GM12891 (cell line): ENCODE measurements around the gene ATP11A.

Experiments used
- DNase-seq: peaks from one replicate; pipeline ENCODE4 v3.0.0; 2011; ENCODE audit warnings: low spot score; ENCODE audit not compliant: insufficient read length
- FAIRE-seq: peaks from 2 replicates; lab custom pipeline; 2011; peaks lifted over from hg19 to GRCh38; lab: Jason Lieb, UNC
- PAX5 ChIP-seq: IDR thresholded peaks from 2 replicates; pipeline ENCODE4 v1.6.1; 2011; ENCODE audit warnings: low read length, moderate library complexity, mild to moderate bottlenecking; ENCODE audit not compliant: insufficient read depth, severe bottlenecking
- POLR2A ChIP-seq: IDR thresholded peaks from 2 replicates; pipeline ENCODE4 v1.6.1; 2011; ENCODE audit warnings: low read depth, low read length, control low read depth
- POLR2AphosphoS5 ChIP-seq: IDR thresholded peaks from 2 replicates; pipeline ENCODE4 v1.6.1; 2011; ENCODE audit warnings: low read depth, low read length, control low read depth
- POU2F2 ChIP-seq: IDR thresholded peaks from 2 replicates; pipeline ENCODE4 v1.6.1; 2011; ENCODE audit warnings: low read depth, mild to moderate bottlenecking, control low read depth, low read length, moderate library complexity
- SPI1 ChIP-seq: IDR thresholded peaks from 2 replicates; pipeline ENCODE4 v1.6.1; 2011; ENCODE audit warnings: low read depth, low read length, control low read depth
- TAF1 ChIP-seq: IDR thresholded peaks from 2 replicates; pipeline ENCODE4 v1.6.1; 2011; ENCODE audit warnings: low read depth, low read length, control low read depth

Gene ATP11A

DNA sequence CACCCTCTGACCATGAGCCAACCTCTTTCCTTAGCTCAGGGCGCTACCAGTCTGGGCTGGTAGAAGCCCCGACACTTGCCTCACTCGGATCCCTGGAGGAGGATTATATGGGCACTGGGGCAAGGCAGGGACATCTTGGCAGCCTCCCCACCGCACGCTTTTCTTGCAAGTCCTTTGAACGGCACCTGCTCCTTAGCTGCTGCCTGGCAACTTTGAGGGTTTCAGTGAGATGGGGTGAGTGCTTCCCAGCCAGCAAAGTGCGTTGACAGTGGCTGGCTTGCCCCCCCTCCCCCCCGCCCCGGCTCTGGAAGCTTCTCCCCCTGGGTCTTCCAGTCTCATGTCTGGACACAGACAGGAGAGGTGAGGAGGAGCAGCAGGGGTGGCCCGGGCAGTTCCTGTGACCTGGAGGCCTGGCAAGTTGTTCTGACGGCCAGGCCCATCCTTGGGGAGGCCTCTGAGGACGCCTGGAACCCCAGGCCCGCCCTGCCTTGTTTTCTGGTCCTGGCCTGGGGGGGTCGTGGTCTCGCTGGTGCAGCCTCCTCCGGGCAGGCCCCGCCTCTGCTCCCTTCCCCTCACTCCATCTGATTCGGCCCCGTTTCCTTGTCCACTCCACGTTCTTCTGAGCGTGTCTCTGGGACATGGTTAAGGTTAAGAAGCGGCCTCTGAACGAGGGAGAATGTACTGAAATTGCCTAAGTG is 75.2 kb downstream of the ATP11A start:
- FAIRE-seq (no peak), DNase-seq (no peak)
- TF ChIP-seq POLR2AphosphoS5: no peak
- no peak for TF ChIP-seq PAX5
- no peak for TF ChIP-seq SPI1
- TF ChIP-seq POLR2A: no peak
- TF ChIP-seq TAF1: no peak
- TF ChIP-seq POU2F2: no peak

DNA sequence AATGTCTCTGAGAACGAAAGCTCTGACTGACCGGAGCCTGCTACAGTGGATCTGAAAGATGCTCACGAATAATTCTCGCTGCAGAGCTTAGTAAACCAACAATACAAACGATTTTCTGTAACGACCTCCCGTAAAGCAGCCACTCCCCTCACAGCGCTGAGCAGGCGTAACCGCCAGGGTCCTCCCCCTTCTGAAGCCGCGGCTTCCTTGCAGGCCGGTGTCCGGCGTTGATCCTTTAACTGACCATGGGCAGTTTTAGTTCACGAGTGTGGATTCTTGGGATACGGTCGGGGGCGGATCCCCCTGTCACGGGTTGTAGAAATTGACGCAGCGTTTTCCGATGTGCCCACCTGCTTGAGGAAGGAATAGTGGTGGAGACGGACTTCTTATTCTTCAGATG is 75.9 kb downstream of the ATP11A start:
- FAIRE-seq: no peak
- DNase-seq: no peak
- TF ChIP-seq SPI1: no peak
- no peak for TF ChIP-seq POU2F2
- TF ChIP-seq PAX5: no peak
- TF ChIP-seq POLR2AphosphoS5: no peak
- no peak for TF ChIP-seq POLR2A
- no peak for TF ChIP-seq TAF1

DNA sequence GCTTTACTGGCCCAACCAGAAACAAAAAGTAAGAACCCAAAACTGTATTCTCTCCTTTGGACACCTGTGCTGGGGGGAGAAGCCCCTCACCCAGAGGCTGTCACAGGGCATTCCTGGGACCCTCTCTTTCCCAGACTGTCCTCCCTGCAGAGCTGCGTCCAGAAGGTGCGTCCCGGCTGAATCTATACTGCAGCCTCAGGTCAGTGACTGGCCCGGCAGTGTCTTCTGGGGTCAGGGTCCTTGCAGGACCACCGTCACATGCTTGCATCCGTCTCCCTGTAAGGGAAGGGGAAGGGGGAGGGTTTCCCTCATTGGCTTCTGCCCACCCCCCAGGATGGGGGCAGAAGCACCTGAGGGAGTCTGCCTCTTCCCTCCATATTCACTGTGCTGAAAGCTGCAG is 76.5 kb downstream of the ATP11A start:
- DNase-seq: no peak
- FAIRE-seq: no peak
- TF ChIP-seq POLR2A: no peak
- no peak for TF ChIP-seq POU2F2
- no peak for TF ChIP-seq PAX5
- TF ChIP-seq POLR2AphosphoS5: no peak
- no peak for TF ChIP-seq TAF1
- no peak for TF ChIP-seq SPI1

DNA sequence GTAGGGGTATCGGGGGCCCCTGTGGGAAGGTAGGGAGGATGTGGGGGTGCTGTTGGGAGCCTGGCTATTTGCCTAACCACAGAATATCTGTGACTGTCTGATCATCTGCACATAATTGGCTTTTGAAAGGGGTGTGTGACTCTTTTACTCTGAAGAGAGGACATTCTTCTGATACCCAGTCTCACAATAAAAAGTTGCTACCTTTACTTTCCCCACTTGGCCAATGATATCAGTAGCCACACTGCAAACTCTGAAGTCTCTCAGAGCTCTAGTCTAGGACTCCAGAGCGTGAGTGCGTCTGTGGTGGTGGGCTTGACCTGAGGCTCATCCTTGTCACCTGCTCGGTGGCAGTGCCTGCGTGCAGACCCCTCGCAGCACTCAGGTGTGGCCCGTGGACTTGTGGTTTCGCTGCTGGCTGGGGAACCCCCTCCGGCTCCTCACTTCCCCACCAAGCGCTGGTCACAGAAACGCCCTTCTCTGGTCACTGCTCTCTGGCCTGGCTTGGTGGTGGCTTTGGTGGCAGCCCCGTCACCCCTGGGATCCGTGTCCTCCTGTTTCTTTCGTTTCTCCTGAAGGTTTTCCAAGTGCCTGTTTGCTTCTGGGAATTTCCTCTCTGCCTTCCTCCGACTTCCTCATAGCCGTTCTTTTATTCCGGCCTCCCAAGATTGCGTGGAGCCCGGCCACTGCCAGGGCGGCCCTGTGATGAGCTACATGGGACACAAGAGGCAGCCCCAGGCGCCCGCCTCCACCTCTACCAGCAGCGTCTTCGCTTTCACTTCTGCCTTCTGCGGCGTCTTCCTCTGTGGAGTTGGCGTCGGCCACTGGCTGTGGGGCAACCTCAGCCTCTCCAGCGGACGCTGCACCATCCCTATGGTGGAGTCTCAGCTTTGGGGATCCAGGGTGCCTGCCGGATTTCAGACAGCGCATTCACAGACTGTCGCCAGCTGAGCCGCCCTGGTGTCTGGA is 78.0 kb downstream of the ATP11A start:
- FAIRE-seq: peak; percentile 80
- peak; percentile 72 for DNase-seq
- TF ChIP-seq PAX5 (no peak), SPI1 (peak; percentile 95), POLR2AphosphoS5 (no peak)

DNA sequence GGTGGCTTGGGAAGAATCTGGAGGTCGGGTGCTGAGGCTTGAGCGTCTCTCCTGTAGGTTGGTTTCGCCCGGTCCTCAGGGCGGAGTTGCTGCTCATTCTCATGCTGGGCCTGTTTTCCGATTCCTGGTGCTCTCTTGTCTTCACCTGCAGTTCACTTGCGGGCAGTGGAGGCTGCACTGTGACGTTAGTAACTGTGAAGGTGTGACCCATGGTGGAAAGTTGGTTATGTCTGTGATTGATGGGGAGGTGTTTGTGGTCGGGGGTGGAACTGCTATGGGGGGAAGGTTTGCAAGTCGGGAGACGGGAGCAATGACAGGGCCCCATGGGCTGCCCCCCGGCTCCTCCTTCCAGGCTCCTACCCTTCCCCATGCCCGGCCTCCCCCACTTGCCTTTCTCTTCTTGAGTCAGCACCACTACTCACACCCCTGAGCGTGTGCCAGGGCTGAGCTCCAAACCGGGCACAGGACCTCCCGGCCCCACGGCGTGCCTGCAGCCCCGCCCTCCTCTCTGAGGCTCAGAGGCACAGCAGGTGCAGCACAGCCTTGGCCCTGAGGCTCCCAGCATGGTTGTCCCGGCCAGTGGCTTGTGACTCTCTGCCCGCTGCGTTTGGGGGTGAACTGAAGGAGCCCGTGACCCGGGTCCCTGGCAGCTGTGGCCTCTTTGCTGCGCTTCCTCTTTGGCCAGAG is 79.1 kb downstream of the ATP11A start:
- DNase-seq (no peak), FAIRE-seq (peak; percentile 69)
- no peak for TF ChIP-seq TAF1
- no peak for TF ChIP-seq POU2F2
- TF ChIP-seq PAX5: no peak
- TF ChIP-seq POLR2AphosphoS5: no peak
- no peak for TF ChIP-seq POLR2A
- TF ChIP-seq SPI1: no peak

DNA sequence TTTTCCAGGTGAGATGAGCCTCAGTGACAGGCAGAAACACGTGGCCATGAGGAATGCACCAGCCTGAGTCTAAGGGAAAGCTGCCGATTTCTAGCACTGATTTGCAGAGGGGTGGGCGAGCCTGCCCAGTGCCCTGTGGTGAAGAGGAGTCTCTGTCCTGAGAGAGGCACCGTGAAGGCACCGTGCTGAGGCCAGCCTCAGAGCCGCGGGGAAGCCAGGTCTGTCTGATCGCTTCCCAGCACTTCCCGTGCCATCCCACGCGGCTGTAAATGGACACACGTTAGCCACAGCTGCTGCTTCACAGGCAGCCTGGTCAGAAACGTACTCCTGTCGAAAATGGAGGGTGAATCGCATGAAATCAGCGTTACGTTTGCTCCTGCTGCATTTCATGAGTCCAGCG is 79.8 kb downstream of the ATP11A start:
- FAIRE-seq (no peak), DNase-seq (no peak)
- TF ChIP-seq SPI1 (no peak), PAX5 (no peak), POU2F2 (no peak), POLR2A (no peak)

DNA sequence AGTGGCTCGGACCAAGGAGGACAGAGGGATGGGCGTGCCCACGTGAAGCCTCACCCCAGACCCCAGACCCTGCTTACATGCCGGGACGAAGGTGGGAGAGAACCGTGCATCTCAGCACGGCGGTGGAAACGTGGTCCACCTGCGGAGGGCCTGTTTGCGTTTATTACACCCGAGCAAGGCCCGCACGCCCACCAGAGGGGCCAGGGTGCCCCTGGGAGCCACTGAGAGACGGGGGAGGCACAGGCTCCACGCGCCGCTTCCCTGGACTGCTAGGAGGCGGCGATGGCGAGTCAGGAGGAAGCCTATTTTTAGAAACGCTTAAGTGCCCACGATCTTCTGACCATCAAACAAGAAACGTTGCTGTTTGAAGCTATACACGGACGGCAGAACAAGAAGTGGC is 80.7 kb downstream of the ATP11A start:
- no peak for FAIRE-seq
- TF ChIP-seq POU2F2 (no peak), SPI1 (no peak), PAX5 (no peak)
- DNase-seq: no peak

DNA sequence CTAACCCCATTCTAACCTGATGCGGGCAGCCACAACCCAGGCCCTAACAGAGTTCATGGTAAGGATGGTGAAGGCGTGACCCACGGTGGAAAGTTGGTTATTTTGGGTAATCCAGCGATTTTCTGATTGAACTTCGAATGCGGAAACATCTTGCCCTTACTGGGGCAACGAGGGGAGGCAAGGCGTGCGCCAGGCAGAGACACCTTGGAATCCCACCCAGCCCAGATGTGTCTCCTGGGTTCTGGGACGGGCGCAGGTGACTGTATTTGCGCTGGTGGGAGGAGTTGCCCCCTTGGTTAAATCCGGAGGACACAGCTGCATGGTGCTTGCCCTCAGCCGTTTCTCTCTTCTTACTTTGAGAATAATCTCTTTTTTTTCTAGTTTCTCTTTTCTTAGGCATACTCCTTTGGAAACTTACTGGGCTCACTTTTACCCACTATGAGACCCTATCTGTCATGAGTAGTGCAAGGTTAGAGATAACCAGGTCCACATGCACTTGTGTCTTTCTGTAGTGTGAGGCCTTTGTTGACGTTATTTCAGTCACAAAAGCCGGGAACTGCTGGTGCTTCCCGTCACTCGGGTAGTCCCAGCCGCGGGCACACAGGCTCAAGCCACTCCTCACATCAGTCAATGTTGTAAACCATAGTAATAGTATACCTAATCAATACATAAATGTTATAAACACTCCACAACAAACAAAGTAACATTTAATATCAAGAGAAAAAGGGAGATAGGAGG is 81.5 kb downstream of the ATP11A start:
- DNase-seq: no peak
- no peak for TF ChIP-seq POLR2A
- no peak for TF ChIP-seq TAF1
- TF ChIP-seq POLR2AphosphoS5: no peak
- no peak for TF ChIP-seq POU2F2
- TF ChIP-seq PAX5: no peak
- no peak for TF ChIP-seq SPI1
- peak; percentile 38 for FAIRE-seq

DNA sequence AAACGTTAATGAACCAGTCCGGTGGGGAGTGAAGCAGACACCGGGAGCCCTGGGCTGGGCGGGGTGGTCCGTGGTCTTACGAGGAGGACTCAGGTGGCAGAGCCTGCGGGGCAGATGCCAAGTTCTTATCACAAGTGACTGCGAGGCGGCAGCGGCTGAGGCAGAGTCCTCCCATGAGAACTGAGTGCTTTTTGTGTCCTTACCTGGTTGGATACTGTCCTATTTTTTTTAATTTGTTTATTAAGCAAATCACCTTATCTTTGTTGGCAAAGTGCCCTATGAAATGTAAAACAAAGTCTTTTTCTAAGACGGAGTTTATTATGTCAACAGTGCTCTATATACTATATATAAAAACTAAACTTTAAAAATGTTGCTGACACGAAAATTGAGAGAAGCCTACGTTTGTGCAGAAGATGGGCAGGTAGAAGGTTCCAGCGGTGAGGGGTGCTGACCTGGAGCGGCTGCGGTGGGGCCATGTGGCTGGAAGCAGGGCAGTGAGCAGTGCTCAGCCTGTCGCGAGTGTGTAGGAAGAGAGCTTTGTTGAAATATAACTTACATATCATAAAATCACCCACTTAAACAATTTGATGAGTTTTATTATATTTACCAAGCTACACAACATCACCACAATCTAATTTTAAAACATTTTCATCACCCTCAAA is 82.2 kb downstream of the ATP11A start:
- TF ChIP-seq POLR2AphosphoS5 (no peak), TAF1 (no peak), POU2F2 (no peak), POLR2A (no peak), SPI1 (no peak), PAX5 (no peak)
- DNase-seq (no peak), FAIRE-seq (no peak)
